K562 (cell line): Measurements from ENCODE around the gene CDCA5. TPM values are rescaled to one million over a fixed set of nuclear protein-coding genes. Genes with fewer than 3 reads are reported as not detected.

Source experiments
- BRD4 ChIP-seq: fragments of 200-600 bp; sonication (generic); IDR thresholded peaks from 2 replicates; pipeline ENCODE4 v1.6.1; 2017; ENCODE audit warnings: inconsistent platforms
- E4F1 ChIP-seq: fragments of 250-450 bp; sonication (Bioruptor Pico); IDR thresholded peaks from 2 replicates; pipeline ENCODE4 v1.5.0; 2021; ENCODE audit warnings: mild to moderate bottlenecking, borderline replicate concordance
- FOXJ2 ChIP-seq: fragments of 200-800 bp; sonication (Bioruptor generic); IDR thresholded peaks from 2 replicates; pipeline ENCODE4 v1.6.1; 2016; ENCODE audit warnings: missing genetic modification characterization, missing compliant biosample characterization
- HES1 ChIP-seq: fragments of 450-650 bp; IDR thresholded peaks from 2 replicates; pipeline ENCODE4 v1.6.1; 2016; ENCODE audit warnings: low read depth, mild to moderate bottlenecking, moderate library complexity
- MEIS2 ChIP-seq: fragments of 450-650 bp; IDR thresholded peaks from 2 replicates; pipeline ENCODE4 v1.6.1; 2014; ENCODE audit warnings: mild to moderate bottlenecking; ENCODE audit not compliant: partially characterized antibody
- NKRF ChIP-seq: fragments of 450-650 bp; IDR thresholded peaks from 2 replicates; pipeline ENCODE4 v1.6.1; 2016; ENCODE audit warnings: borderline replicate concordance
- SAP30 ChIP-seq: fragments of 200-600 bp; sonication (generic); IDR thresholded peaks from 2 replicates; pipeline ENCODE4 v1.6.1; 2012; ENCODE audit warnings: borderline replicate concordance, low read depth, mild to moderate bottlenecking, moderate library complexity, low read length, control low read depth, inconsistent platforms; ENCODE audit not compliant: insufficient read depth, poor library complexity, severe bottlenecking
- SRSF9 ChIP-seq: fragments of 200-400 bp; formaldehyde crosslinking; IDR thresholded peaks from 2 replicates; pipeline ENCODE4 v1.6.1; 2017; ENCODE audit warnings: low read depth, low read length, borderline replicate concordance
- TBP ChIP-seq: optimal IDR thresholded peaks from 2 replicates; pipeline ENCODE3; 2011; ENCODE audit warnings: low read depth, low read length, improper control_type of control experiment
- TFAP4 ChIP-seq: sonication (generic); formaldehyde crosslinking; IDR thresholded peaks from 2 replicates; pipeline ENCODE4 v1.8.0; 2022; ENCODE audit warnings: missing genetic modification reagents, mild to moderate bottlenecking, moderate library complexity, borderline replicate concordance
- TOE1 ChIP-seq, 2 experiments: fragments of 450-650 bp in 1 of 2; sonication (generic) in 1 of 2; formaldehyde crosslinking in 1 of 2; IDR thresholded peaks; 2 replicates each; pipeline versions ENCODE4 v1.7.1 to v1.8.0; 2016 to 2022; ENCODE audit warnings: borderline replicate concordance in 2 of 2, mild to moderate bottlenecking in 2 of 2, antibody characterized with exemption in 1 of 2, inconsistent platforms in 1 of 2, low read depth in 1 of 2, missing genetic modification reagents in 1 of 2, moderate library complexity in 1 of 2
- USF2 ChIP-seq: sonication (generic); formaldehyde crosslinking; IDR thresholded peaks from 2 replicates; pipeline ENCODE4 v1.5.0; 2020; ENCODE audit warnings: missing genetic modification reagents
- ZBTB43 ChIP-seq: sonication (generic); formaldehyde crosslinking; IDR thresholded peaks from 2 replicates; pipeline ENCODE4 v1.8.0; 2023; ENCODE audit warnings: mild to moderate bottlenecking, missing genetic modification reagents
- ZNF395 ChIP-seq: fragments of 200-800 bp; sonication (Bioruptor generic); IDR thresholded peaks from 2 replicates; pipeline ENCODE4 v1.6.1; 2017; ENCODE audit warnings: missing genetic modification characterization, missing compliant biosample characterization
- polyA plus RNA-seq, 8 experiments: library from polyadenylated mRNA; depleted of rRNA in 4 of 8; stranded (reverse) in 5 of 8; unstranded in 3 of 8; fragments of >200 nt; fragmentation: Nextera tagmentation in 2 of 8; fragmentation: Illumina TruSeq in 1 of 8; extraction: Ambion mirVana in 2 of 8; extraction: Trizol in 1 of 8; gene quantifications; 2 replicates each; pipeline versions ENCODE4 v1.2.1 to v1.2.3, GENCODE V29; 2011 to 2014; ENCODE audit warnings: inconsistent platforms in 1 of 8, missing spikeins in 1 of 8
- total RNA-seq, 7 experiments: library from RNA; depleted of rRNA in 6 of 7; stranded (reverse); fragments of >200 nt in 6 of 7; fragmentation: Illumina TruSeq in 2 of 7; extraction: Trizol in 2 of 7; gene quantifications; 2 replicates each; pipeline versions ENCODE4 v1.2.1 to v1.2.3, GENCODE V29; 2011 to 2021; ENCODE audit warnings: low replicate concordance in 1 of 7

The CDCA5 gene
- total and polyA plus RNA-seq, 9 of the 15 experiments (the other 6 are each of a cell fraction or from before 2014, with no cell fraction given), result 18.9 to 94.3 (median 64.6) TPM

GRCh38 chr11:65121865-65122696 is 38.2 kb upstream of the CDCA5 start, which contains the start of the genes FAU and MRPL49 (continued):
- TF ChIP-seq E4F1 (CRISPR knock-in tag) (no peak), HES1 (no peak), TBP (peak; percentile 97), SAP30 (peak; percentile 53), MEIS2 (peak; percentile 88), TFAP4 (CRISPR knock-in tag) (peak; percentile 84), USF2 (CRISPR knock-in tag) (no peak), FOXJ2 (tag) (no peak), TOE1 (IDR thresholded peaks at IDR 0.05; ENCODE audit: borderline replicate concordance) (0 out of 2 replicates have a peak, but pooled peaks have one; percentile 11), TOE1 (CRISPR knock-in tag; IDR thresholded peaks at IDR 0.05; ENCODE audit: borderline replicate concordance, low read depth) (peak; percentile 72; the same call in 1 of the 2 replicates), ZNF395 (CRISPR knock-in tag) (peak; percentile 56), SRSF9 (no peak), NKRF (no peak; the same call in 1 of the 2 replicates), ZBTB43 (CRISPR knock-in tag) (0 out of 2 replicates have a peak, but pooled peaks have one; percentile 32), BRD4 (no peak)
